GM18519 (cell line): ENCODE measurements around the gene SERPINB3.
A peak's percentile ranks its signal among the peaks of the same experiment; 100 is the strongest.
"Not testable (repeated sequence)": the region's sequence is repeated elsewhere in the genome, so short reads cannot be mapped to it uniquely, and the experiment has no call there.

Experiments used
- ATAC-seq: cut with Tn5 transposase; IDR thresholded peaks from one replicate; pipeline ENCODE4 v1.9.1; 2021; ENCODE audit warnings: mild to moderate bottlenecking, moderate library complexity; ENCODE audit not compliant: unreplicated experiment, low FRiP score

Gene SERPINB3

DNA sequence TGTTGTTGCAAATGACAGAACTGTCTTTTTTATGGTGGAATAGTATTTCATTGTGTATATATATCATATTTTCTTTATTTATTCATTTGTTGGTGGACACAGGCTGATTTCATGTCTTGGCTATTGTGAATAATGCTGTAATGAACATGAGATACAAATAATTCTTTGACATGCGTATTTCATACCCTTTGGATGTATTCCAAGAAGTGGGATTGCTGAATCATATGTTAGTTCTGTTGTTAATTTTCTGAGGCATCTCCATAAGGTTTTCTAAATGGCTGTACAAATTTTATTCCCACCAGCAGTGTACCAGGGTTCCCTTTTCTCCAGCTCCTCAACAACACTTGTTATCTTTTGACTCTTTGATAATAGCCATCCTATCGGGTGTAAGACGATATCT is 11.4 kb downstream of the SERPINB3 start:
- not testable (repeated sequence) for ATAC-seq

DNA sequence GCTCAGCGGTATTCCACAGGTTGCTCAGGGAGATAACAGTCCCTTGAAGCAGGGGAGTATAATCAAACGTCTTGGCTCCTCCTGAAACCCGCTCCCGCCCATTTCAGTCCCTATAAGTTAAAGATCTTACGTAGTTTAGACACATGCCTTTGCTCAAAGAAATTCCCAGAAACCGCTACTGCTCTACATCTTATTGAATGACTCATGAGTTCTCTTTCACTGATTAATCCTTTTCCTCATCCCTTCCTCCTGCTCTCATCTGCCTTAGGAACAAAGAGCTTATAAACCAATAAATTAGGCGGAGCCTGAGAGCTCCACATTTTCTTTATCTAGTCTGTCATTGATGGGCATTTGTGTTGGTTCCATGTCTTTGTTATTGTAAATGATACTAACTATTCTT is 13.5 kb downstream of the SERPINB3 start:
- ATAC-seq, result no peak

DNA sequence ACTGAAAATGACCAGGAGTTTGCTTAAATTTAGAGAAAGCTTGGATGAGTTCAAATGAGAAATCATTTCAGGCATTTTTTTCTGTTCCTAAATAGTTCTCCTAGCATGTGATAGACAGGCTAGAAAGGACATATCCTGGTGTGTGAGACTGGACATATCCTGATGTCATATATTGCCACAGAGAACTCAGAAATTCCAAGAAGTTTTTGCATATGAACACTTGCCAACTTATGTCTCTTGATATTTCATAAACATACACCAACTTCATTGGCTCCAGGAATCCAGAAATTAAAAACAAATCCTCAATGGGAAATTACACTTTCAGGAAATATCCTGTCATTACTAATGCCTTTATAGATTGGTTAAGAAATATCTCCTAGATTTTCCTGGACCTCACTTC is 14.8 kb downstream of the SERPINB3 start:
- ATAC-seq, result no peak

DNA sequence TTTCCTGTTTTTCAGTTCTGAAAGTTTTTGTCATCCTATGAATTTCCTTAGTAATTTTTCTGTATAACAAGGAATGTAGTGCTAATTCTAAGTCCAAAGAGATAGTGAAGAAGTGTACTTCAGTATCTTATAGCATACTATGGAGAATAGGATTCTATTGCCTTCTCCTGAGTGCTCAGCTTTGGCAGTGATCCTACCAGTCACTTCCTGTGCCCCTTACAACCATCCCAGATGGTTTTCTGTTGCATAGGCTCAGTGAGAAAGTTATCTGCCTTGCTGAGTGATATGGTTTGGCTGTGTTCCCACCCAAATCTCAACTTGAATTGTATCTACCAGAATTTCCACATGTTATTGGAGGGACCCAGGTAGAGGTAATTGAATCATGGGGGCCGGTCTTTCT is 17.0 kb downstream of the SERPINB3 start:
- not testable (repeated sequence) for ATAC-seq

DNA sequence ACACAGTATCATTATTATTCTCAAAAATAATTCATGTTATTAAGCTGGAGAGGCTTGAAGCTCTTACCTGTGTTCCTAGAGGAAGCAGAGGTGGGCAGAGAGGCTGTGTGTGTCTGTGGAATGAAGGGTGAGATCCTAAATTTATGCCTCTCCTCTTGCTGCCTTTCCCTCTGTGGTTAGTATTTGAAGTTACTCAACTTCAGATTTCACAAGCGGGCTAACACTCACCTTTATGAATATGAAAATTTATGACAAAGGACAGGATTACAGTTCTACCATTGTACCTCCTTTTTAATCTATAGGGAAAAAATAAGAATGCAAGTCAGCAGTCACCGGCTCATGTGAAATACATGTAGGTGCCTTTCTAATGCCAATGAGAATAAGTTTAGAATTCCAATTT is 17.6 kb downstream of the SERPINB3 start, which contains the start of gene SERPINB4:
TSS of gene SERPINB4 (minus strand) at position 115 of the 400 bp plus-strand sequence. CDS start 679 bp downstream, outside the sequence.
- ATAC-seq, result not testable (repeated sequence)

DNA sequence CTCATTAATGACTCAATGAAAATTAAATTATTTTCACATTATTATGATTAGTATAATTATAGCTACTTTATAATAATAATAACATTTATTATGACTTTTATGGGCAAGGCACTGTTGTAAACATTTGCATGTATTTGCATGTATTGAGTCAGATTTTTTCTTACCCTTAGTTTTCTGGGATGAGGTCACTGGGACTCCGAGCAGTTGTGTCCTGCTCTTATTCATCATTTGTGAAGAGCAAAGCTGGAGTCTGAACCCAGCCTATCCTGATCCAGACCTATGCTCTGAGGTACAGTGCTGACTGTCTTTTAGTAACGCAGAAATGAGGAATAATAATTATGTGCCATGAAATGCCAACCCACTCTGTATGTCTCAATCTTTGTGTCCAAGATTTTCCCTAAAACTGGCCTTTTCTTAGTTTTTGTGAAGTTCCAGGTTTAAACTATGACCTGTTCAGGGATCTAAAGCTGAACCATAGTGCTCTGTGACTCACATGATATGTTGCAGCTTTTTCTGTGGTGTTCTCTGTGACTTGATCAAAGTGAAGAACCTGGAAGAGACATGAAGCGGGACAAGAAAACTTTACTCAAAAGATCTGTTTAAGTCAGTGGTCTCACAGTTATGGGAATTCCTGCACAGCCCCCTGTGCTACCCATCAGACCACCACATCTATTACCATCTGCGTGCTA is 18.9 kb downstream of the SERPINB3 start:
- not testable (repeated sequence) for ATAC-seq

DNA sequence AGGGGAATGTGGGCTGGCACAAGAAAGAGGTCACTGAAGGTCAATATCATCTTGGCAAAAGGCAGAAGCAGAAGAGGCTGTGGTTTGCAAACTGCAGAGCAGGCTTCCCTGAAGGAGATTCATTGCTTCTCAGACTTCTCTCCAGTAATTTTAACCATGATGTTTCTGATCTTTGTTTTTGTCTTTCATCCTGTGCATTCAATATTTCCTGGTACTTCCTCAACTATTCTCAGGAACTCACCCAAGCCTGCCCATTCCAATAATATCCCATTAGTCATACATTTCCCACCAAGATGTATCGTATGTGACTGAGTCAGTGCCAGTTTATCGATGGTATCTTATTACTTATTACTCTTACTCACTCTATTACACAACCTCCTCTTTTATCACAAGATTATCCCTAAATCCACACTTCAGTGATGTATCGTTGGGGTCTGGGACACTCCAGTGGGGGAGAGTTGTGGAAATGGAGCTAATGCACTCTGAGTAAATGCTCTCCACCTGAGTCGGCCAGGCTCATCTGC is 20.5 kb downstream of the SERPINB3 start:
- ATAC-seq, result not testable (repeated sequence)

DNA sequence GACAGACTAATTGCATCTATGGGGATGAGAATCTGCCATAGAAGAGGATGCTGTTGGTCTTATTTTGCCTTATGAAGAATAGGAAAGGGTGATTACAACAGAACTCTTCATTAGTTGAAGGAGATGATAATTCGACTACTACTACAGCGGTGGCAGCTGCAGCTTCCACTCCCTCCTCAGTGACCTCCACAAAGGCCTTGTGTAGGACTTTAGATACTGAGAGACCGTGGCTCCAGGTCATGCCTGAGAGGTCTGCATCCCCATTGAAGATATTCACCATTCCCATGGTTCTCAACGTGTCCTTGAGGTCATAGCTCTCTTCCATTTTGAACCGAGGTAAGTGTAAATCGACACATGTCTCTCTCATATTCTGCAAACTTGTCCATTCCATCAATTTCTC is 24.0 kb downstream of the SERPINB3 start:
- ATAC-seq, result no peak

DNA sequence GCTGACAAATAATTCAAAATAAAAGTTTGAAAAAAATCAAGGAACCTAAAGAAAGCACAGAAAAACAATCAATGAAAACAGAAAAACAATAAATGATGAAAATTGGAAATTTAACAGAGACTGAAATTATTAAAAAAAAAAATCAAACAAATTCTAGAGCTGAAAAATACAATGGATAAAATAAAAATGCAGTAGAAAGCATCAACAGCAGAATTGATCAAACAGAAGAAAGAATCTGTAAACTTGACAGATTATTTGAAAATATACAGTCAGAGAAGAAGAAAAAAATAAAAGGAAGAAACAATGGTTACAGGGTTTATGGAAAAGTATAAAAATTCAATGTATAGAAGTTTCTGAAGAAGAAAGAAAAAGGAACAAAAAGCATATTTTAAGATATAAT is 33.9 kb downstream of the SERPINB3 start:
- no peak for ATAC-seq

DNA sequence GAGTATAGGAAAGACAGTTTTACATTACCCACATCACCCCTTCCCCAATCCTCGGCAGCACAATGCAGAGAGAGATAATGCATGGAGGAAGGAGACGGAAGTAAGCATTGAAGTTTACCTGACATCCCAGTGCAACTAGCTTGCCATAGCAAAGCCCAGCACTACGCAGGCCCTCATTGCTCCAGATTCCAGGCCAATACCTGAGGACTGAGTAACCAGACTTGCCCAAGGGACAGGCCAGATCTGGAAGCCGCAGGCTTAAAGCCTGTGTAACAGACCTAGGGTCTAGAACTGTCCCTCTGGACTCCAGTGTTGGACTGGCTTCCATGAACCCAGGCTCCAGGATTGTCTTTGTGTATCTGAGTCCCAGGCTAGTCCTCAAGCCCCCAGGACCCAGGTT is 35.3 kb downstream of the SERPINB3 start:
- ATAC-seq, result no peak

DNA sequence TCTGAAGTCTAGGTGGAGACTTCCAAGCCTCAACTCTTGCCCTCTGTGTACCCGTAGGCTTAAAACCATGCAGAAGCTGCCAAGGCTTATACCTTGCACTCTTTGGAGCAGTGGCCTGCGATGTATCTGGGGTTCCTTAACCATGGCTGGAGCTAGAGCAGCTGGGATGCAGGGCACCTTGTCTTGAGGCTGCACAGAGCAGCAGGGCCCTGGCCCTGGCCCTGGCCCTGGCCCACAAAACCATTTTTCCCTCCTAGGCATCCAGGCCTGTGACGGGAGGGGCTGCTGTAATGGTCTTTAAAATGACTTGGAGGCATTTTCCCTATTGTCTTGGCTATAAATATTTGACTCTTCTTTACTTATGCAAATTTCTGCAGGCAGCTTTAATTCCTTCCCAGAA is 36.8 kb downstream of the SERPINB3 start:
- ATAC-seq, result no peak

DNA sequence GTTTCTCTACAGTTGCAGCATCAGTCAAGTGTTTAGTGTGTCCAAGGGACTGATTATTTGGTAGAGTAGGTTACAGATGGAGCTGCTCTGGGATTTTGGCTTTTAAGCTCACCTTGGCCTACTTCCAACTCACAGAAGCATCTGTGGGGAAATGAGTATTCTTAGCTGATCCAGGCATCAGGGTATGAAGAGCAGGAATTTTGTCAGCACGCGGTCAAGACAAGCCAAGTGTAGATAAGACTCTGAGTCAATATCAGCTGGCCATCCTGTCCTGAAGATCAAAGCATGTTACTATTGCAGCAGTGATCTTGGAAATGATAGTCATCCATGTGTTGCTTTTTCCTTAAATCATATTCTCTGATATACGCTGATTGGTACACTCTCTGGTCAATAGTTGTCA is 42.0 kb downstream of the SERPINB3 start:
- no peak for ATAC-seq

DNA sequence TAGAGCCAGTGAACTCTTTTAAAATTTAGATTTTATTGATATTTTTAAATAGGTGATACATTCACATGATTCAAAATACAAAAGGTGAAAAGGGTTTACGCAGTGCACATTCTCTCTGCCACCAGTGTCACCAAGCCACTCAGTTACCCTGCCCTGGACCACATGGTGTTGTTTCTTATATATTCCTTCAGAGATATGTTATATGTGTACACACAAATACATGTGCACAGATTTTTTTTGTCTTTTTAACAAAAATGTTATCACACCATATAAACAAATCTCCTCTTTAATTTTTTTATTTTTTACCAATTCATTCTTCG is 43.8 kb downstream of the SERPINB3 start:
- ATAC-seq, result no peak

DNA sequence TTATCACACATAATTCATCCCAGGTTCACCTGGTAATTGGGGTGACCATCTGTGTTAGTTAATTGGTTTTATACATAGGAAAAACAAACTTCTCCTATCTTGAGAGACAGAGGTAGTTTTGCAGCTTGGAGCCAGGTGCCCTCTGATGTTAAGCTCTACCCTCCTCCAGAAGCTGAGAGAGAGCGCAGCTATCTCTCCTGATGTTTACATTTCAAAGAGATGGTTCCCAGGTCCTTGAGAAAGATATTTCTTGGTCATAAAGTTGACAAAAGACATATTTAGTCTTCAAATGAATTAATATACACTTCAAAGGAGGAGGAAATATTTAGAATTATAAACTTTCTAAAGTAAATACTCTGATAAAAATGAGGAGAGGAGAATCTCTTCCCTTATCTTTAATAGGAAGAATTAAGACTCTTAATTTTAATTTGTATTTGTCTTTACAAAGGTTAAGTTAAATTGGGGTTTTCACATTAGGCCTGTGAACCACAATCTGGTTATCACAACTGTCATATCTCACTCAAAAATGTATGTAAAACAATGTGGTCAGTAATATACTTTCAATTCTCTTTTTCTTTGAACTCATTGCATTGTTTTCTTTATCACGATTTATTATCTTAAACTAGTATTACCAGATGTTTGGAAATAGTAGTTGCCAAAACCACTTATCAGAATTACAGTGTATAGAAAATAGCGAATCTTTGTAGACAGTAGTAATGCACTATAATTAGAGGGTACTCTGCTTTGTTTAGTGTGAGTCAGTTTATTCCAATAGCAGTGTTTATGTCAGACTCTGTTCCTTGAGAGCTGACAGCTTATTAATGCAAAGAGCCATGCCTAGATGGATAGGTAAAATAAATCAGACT is 44.4 kb downstream of the SERPINB3 start:
- ATAC-seq, result peak; percentile 80

DNA sequence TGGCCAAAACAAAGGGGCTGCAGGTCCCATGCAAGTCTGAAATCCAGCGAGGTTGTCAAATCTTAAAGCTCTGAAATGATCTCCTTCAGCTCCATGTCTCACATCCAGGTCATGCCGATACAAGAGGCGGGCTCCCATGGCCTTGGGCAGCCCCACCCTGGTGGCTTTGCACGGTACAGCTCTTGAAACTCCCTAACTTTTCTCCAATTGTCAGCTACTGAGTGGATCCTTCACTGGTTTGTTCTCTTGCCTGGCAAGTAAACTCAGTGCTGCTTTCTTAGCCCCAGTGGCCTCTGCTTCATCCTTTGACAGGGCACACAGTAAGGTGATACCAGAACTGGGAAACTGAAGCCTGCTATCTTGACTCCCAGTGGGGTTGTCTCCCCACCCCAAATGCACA is 48.3 kb downstream of the SERPINB3 start:
- no peak for ATAC-seq

DNA sequence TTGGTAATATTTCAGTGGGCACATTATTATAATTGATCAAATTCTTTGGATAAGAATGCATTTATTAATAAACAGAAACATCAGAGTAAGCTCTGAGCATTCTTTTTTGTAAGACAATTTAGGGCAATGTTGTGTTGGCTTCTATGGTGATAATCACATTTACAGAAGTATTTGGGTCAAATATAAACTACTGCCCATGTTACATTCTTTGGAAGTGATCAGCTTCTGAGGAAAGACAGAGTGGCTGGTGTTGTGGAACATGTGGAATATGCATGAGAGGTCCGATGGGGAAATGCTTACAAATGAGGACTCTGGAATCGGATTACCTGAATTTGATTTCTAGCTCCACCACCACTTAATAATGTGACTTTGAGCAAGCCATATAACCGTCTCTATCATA is 55.2 kb downstream of the SERPINB3 start:
- ATAC-seq, result no peak
